Retinal pigment epithelial cell (primary cell): ENCODE measurements around the gene WIF1.
A peak's percentile ranks its signal among the peaks of the same experiment; 100 is the strongest.

Experiments
- DNase-seq: peaks from one replicate; pipeline ENCODE4 v3.0.0-alpha.2; 2010; ENCODE audit warnings: low read depth
- H3K4me3 ChIP-seq: 2 replicates; pipeline ENCODE4 v1.5.1; 2011; ENCODE audit warnings: mild to moderate bottlenecking, low read length, control low read depth, moderate library complexity
- CTCF ChIP-seq: conservative IDR thresholded peaks from 2 replicates; pipeline ENCODE4 v1.5.1; 2011; ENCODE audit warnings: low read depth, low read length, control low read depth, inconsistent platforms

Gene WIF1

DNA sequence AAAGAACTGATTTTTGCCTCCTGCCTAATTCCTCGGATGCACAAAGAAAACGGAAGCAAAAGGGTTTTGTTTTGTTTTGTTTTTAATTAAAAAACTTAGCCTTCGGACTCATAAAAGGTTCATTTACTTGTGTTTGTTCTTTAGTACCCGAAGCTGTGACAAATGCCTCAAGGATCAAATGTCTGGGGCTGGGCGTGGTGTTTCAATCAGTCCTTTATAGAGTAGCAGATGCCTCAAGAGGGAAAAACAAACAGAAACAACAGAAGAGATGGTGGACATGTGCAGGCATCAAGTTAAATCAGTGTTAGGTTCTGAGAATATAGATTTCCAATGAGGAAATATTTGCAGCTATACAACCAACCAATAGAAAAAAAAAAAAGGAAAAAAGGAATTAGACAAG is 1.6 kb upstream of the WIF1 start:
- H3K4me3 ChIP-seq, result no peak overlapping the region
- TF ChIP-seq CTCF, result no peak
- no peak for DNase-seq

- DNase-seq, result no peak
- H3K4me3 ChIP-seq, result no peak overlapping the region
- no peak for TF ChIP-seq CTCF
These were observed 908 bp upstream of the WIF1 start for GRCh38 chr12:65121956-65122469.

GRCh38 chr12:65119063-65119462 is 2.0 kb downstream of the WIF1 start:
- DNase-seq, result no peak
- TF ChIP-seq CTCF, result no peak
- H3K4me3 ChIP-seq, result no peak overlapping the region

- no peak for TF ChIP-seq CTCF
- no peak overlapping the region for H3K4me3 ChIP-seq
- no peak for DNase-seq
These were observed 7.5 kb downstream of the WIF1 start for GRCh38 chr12:65113621-65114035.

GRCh38 chr12:65106948-65107347 is 14.2 kb downstream of the WIF1 start:
- TF ChIP-seq CTCF, result peak; percentile 44
- no peak for DNase-seq
- H3K4me3 ChIP-seq, result no peak overlapping the region

DNA sequence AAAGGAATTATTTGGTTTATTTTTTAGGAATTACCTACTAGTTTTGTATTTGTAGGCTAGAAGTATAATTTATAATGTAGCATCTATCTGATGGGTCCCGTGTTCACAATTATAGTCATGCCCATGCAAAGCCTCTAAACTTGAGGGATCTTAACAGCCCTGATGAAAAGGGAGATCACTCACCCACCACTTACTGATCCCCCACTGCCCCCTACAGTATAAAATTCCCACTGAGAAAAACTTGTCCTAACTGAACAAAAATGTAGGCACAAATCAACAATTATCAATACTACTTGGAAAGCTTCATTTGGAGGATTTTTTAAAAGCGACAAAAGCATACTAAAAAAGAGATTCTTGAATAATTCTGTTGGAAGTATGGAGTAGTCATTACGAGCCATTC is 21.0 kb downstream of the WIF1 start:
- DNase-seq, result no peak
- peak; percentile 54 for TF ChIP-seq CTCF
- no peak overlapping the region for H3K4me3 ChIP-seq

- no peak for TF ChIP-seq CTCF
- no peak overlapping the region for H3K4me3 ChIP-seq
- no peak for DNase-seq
These were observed 21.9 kb downstream of the WIF1 start for GRCh38 chr12:65099182-65099581.
